GM10847 (cell line): ENCODE measurements around the gene MPDZ.

Experiments
- POLR2A ChIP-seq: IDR thresholded peaks from 2 replicates; pipeline ENCODE4 v1.6.1; 2011; ENCODE audit not compliant: insufficient read length; ENCODE audit errors: extremely low read depth

The MPDZ gene, protein sequence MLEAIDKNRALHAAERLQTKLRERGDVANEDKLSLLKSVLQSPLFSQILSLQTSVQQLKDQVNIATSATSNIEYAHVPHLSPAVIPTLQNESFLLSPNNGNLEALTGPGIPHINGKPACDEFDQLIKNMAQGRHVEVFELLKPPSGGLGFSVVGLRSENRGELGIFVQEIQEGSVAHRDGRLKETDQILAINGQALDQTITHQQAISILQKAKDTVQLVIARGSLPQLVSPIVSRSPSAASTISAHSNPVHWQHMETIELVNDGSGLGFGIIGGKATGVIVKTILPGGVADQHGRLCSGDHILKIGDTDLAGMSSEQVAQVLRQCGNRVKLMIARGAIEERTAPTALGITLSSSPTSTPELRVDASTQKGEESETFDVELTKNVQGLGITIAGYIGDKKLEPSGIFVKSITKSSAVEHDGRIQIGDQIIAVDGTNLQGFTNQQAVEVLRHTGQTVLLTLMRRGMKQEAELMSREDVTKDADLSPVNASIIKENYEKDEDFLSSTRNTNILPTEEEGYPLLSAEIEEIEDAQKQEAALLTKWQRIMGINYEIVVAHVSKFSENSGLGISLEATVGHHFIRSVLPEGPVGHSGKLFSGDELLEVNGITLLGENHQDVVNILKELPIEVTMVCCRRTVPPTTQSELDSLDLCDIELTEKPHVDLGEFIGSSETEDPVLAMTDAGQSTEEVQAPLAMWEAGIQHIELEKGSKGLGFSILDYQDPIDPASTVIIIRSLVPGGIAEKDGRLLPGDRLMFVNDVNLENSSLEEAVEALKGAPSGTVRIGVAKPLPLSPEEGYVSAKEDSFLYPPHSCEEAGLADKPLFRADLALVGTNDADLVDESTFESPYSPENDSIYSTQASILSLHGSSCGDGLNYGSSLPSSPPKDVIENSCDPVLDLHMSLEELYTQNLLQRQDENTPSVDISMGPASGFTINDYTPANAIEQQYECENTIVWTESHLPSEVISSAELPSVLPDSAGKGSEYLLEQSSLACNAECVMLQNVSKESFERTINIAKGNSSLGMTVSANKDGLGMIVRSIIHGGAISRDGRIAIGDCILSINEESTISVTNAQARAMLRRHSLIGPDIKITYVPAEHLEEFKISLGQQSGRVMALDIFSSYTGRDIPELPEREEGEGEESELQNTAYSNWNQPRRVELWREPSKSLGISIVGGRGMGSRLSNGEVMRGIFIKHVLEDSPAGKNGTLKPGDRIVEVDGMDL (N-terminal part only)

DNA sequence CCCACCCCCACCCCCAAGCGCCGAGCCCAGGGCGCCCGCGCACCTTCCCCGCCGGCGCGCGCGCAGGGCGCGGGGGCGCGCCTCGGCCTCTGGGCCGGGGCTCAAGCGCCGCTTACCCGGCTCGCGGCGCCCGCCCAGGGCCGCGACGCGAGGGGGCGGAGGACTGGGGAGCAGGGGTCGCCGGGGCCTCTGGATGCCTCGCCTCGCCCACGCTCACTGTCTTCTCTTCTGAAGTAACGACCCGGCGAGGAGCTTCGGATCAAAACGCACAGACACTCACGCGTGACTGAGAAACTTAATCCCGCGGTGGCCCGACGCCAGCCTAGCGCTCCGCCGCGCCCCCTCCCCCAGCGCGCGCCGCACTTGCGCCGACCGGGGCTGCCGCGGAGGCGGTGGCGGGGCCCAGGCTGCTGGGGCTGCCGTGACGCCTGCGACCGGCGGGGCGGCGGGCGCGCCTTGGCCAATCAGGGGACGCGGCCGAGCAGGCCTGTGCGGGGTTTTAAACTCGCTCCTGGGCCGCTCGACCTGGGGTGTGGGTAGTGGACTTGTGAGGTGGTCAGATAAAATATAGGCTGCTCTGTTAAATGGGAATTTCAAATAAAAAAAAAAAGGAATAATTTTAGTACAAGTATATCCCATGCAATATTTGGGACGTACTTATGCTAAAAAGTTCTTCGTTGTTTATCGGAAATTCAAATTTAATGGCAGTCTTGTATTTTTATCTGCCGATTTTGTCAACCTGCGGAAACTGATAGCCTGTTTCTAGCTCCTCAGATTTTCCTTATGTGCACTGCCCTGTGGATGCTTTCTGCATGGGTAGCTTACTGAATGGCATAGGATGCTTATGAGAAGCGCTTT is at the start of gene MPDZ:
Gene MPDZ, minus strand, starts transcription at position 409 of the 858 bp plus-strand sequence. CDS start 29,377 bp downstream, outside the sequence.
- no peak for TF ChIP-seq POLR2A

DNA sequence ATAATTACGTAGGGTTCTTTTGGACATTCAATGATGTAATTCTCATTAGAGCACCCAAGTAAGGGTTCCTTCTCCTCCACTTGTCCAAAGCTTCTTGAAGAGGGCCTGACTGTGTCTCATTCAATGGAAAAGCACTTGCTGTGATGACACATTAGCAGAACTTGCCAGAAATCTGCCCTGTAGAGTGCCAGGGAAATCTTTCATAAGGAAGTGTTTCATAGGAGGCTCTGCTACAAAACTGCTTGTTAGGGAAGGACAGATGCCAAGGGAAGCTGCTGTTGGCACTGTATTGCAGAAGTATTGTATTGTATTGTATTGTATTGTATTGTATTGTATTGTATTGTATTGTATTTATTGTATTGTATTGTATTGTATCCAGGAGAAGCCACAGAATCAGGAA is 45.5 kb upstream of the MPDZ start:
- TF ChIP-seq POLR2A = no peak

GRCh38 chr9:13322828-13323550 is 43.5 kb upstream of the MPDZ start:
- TF ChIP-seq POLR2A = no peak

DNA sequence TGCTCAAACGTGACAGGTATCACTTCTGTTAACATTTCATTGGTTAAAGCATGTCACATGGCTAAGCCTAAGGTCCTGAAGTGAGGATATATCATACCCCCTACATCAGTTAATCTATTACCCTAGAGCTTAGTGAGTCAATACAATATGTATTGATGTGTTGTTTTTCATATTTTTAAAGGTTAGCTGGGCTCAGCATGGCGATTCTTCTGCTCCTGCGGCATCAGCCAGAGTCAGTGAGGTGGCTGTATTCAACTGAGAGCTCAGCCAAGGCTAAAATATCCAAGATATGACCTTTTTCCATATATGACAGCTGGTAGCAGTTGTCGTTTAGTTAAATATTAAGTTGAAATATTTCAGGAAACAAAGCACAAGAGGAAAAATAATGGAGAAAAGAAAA is 38.5 kb upstream of the MPDZ start:
- no peak for TF ChIP-seq POLR2A

DNA sequence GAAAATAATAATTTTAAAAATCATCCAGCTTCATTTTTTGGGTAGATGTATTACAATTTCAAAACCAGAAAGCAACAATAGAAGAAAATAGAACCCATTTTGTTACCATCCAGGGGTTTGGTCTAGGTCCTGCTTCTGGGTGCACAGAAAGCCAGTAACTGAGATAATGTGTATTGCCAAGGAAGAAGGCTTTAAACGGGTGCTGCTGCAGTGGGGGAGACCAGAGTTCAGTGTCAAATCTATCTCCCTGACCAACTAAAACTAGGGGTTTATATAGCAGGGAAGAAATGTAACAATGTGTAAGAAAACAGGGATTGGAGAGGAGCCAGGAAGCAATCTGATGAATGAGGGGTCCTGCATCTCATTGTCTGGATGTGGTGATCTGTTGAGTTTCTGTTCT is 17.5 kb upstream of the MPDZ start:
- TF ChIP-seq POLR2A = no peak

DNA sequence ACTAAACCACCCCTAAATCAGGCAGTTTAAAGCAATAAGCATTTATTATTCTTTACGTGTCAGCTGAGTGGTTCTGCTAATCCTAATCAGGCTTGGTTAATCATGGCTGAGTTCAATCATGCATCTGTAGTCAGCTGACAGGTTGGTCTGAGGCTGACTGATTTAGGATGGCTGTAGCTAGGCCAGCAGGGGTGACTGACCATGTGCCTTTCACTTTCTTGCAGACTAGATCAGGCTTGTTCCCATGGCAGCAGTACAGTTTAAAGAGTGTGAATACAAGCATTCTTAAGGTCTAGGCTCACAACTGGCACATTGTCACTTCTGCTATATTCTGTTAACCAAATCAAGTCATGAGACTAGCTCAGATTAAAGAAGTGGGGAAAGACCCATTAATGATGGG is 16.1 kb upstream of the MPDZ start:
- TF ChIP-seq POLR2A = no peak

DNA sequence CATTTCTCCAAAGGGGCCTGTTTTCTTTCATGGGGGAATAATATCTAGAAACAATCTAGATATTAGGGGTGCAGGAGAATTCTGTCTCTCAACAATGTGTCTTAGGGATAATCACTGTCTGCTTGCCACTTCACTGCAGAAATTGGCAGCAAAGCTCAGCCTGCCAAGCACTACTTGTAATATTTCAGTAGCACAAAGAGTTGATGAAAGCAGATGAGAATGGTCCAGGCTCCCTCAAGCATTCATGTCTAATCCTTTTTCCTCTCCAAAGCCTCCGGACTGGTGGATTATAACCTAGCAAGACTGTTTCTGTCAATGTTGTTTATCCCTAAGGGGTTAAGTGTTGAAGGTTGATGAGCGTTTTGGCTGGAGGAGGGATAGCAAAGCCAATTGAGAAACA is 13.3 kb upstream of the MPDZ start:
- TF ChIP-seq POLR2A = no peak

DNA sequence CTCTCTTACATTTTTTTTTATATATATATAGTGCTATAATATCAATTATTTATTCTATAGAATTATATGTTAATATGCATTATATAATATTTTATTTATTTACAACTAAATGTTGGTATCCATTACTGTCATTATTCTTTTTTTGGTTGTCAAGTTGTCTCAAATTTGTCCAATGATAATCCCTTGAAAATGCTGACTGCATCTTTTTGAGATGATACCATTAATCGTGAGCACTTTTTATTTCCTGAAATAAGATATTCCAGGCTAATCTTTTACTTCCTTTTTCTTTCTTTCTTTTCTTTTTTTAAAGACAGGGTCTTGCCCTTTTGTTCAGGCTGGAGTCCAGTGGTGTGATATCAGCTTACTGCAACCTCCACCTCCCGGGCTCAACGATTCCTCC is 12.7 kb upstream of the MPDZ start:
- TF ChIP-seq POLR2A = no peak

- TF ChIP-seq POLR2A = no peak
These were observed 12.2 kb upstream of the MPDZ start for GRCh38 chr9:13291718-13292117.

- no peak for TF ChIP-seq POLR2A
These were observed 4.5 kb upstream of the MPDZ start for GRCh38 chr9:13284011-13284410.

DNA sequence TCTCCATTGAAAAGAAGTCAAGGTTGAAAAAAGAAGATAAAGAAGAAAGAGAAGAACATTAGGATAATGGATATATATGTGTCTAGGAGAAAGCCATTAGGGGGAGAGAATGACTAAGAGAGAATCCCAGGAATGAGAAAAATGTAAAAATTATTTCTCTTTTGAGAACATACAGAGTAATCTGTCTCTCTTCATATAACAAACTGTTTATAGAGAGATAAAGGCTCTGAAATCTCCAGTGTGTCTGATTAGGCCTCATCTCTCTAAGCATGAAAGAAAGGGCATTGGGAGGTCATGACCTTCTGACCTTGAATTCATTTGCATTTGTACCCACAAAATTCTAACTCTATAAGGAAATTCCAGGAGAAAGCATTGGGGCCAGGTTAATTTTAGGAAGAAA is 3.5 kb upstream of the MPDZ start:
- TF ChIP-seq POLR2A = no peak

DNA sequence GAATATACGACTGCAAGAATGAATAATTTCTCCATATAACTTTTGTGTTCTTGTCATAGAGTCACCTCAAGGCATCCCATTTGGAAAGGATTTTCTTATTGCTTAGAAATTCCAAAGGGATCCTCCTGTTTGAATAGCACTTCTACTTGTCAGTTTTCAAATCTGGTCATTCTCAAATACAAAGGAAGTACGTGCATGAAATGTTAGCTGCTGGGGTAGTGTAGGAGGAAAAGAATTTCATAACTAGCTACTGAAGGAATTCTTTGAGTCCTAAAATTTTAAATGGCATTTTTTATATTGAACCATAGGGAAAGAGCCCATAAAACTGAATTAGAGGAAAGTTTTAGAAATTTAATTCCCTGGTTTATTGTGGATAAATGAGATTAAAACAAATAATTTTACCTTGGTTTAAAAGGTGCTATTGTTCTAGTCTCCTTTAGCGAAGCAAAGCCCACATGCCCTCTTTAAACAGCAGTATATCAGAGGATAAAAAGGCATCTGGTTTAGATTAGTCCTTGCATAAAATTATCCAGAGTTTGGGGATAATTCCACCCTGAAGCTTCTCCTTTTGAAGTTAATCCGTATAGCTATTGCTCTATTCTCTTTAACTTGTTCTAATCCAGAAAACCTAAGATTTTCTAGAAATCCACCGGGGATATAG is 2.0 kb upstream of the MPDZ start:
- TF ChIP-seq POLR2A = no peak

GRCh38 chr9:13278368-13279246 is 885 bp downstream of the MPDZ start:
- no peak for TF ChIP-seq POLR2A

DNA sequence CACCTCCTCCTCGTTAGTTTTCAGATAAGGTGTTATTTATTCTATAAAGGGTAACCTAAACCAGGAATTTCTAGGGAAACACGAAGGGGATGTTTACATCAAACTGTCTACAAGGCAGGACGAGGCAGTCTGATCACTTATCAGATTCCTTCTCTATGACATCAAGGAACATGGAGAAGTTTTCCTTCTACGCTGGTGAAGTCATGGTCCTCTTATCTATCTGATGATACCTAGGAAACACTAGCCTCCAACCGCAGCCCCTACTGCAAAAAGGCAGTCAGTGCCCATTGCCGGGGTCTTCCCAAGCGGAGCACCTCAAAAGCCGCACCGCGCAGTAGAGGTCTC is 1.5 kb downstream of the MPDZ start:
- no peak for TF ChIP-seq POLR2A
